Caki2 (cell line): ENCODE measurements around the gene DHRS4. TPM values are rescaled to one million over a fixed set of nuclear protein-coding genes. Genes with fewer than 3 reads are reported as not detected.

ENCODE experiments used
- DNase-seq: peaks from one replicate; pipeline ENCODE4 v3.0.0-alpha.2; 2015; ENCODE audit warnings: low read depth
- in situ Hi-C: cut with HindIII; loops from 2 replicates; pipeline ENCODE4 v1.10.0; 2016; ENCODE audit warnings: low sequenced_read_pairs, low pct_unique_long_range_greater_than_20kb, mixed read lengths
- total RNA-seq: library from RNA; depleted of rRNA; stranded (reverse); fragments of >200 nt; shearing (Covaris generic); gene quantifications from 2 replicates; pipeline ENCODE4 v1.2.3, GENCODE V29; 2014; ENCODE audit warnings: low replicate concordance; rRNA removed

The DHRS4 gene
- 50.0 and 62.4 TPM in 2 replicates for total RNA-seq

DNA sequence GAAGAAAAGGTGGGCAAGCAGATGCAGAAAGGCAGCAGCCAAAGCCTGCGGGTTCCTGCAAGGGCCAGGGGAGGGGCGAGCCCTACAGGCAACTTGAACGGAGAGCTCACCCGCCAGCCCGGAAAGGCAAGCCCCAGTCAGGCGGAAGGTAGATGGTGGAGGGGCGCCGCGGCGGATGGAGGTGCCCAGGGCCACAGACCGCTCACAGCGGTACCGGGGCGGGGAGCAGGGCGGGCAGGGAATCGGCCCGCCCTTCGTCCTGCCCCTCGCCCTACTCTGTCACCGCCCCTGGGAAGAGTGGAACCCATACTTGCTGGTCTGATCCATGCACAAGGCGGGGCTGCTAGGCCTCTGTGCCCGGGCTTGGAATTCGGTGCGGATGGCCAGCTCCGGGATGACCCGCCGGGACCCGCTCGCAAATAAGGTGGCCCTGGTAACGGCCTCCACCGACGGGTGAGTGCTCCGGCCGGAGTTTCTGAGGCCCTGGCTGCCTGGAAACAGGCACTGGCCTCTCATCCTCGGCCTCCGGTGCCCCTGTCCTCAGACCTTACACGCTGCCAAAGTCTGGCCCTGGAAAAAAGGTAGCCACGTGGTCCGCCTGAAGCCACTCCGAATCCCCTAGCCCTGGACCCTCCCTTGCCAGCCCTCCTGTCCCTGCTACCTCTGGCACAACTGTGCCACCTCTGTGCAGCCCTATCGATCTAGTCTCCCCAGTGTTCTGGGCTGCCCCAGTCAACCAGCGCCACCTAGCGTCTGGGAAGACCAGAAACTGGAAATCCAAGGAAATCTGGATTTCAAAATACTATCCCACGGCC is at the start of gene DHRS4:
TSS of gene DHRS4 (plus strand) at position 307 of the 815 bp plus-strand sequence. CDS start at position 326, 19 bp downstream.
- DNase-seq, result peak; percentile 79
- in situ Hi-C loops, result no loop called here

DNA sequence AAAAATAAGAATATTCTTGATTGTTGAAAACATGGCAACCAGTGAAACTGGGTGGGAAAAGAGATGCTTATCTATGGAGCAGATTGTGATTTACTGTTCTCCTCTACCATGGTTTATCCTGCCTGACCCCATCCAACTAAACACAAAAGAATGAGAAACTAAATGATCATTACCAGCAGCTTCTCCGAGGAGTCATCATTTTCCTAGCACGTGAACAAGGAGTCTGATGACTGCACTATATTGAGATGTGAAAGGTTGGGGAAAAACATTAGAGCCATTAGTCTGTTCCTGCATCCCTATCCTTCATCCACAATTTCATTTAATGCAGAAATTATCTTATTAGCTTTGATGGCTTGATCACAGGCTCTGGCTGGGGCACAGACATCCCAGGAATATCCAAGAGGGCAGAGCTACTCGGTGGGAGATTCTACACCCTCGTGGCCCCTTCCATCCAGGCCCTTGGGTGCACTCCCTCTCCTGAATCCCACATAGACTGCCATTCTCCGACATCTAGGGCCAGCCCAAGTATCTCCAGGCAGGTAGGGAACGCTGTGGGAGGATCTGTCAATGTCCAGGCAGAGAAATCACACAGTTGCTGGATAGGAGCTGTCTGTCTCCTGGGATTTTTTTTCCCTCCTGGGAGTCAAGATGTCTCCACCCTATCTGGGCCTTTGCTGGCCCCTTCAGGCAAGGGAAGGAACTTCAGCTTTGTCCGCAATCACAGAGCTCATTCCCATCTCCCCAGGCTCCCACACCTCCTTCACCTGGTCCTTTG is 43.3 kb upstream of the DHRS4 start:
- in situ Hi-C loops, result no loop called here
- peak; percentile 23 for DNase-seq

DNA sequence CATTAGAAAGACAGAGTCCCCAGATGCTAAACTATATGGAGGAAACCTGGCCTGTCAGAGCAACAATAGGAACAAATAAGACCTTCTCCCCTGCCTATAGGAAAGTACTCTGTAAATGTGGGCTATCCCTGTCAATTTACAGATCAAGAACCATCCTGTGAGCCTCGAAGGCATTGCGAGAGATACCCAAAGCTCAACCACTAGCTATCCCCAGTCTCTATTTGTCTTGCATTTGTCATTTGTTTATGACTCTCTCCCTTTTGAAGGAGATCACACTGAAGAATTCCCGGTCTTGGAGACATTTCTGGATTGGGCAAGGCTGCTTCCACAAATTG is 42.7 kb upstream of the DHRS4 start:
- DNase-seq, result no peak
- in situ Hi-C loops, result no loop called here

DNA sequence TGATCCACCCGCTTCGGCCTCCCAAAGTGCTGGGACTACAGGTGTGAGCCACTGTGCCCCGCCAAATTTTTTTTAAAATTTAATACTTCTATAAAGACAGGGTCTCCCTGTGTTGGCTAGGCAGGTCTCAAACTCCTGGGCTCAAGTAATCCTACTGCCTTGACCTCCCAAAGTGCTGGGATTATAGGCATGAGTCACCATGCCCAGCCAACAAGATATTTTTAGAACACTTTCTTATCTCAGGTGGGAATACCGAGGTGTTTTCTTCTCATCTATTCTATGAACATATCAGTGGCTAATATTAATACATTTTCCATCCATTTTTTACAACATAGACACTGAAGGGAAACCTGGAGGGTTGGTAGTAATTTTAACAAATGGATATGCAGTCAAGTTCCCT is 38.0 kb upstream of the DHRS4 start:
- no peak for DNase-seq
- in situ Hi-C loops, result no loop called here

DNA sequence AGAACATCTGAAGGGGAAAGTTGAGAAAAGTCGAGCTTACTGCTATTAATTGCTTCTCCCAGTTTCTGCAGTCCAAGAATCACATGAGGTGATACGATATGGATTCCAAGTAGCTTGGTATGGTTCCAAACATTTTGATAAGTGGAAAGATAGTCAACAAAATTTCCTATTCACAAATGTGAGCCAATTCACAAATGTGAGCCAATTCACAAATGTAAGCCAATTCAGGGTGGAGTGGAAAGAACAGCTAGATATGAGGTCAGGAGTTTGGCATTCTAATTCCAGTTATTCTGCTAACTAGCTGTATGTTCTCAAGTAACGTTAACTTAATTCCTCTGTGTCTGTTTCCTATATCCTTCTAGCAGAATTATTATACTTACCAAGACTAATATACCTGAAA is 37.6 kb upstream of the DHRS4 start:
- no peak for DNase-seq
- in situ Hi-C loops, result no loop called here

- DNase-seq, result no peak
- in situ Hi-C loops, result no loop called here
These were observed 37.1 kb upstream of the DHRS4 start for GRCh38 chr14:23916446-23916845.

DNA sequence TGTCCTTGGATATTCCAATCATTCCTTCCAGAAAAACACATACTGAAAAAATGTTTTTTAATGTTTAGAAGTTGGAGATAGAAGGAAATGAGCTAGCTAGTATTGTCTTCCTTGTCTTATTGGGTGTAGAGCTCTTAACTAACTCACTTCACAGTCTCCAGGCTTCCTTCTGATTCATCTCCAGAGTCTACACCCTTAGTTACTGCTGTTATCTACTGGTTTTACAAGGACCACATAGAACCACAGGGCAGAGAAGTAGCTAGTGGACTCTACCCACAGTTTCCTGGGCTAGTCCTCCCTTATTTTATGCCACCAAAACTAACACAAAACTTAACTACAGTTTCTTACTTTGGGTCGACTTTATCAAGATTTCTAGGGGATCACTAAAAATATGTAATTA is 31.0 kb upstream of the DHRS4 start:
- in situ Hi-C loops, result no loop called here
- DNase-seq, result no peak

DNA sequence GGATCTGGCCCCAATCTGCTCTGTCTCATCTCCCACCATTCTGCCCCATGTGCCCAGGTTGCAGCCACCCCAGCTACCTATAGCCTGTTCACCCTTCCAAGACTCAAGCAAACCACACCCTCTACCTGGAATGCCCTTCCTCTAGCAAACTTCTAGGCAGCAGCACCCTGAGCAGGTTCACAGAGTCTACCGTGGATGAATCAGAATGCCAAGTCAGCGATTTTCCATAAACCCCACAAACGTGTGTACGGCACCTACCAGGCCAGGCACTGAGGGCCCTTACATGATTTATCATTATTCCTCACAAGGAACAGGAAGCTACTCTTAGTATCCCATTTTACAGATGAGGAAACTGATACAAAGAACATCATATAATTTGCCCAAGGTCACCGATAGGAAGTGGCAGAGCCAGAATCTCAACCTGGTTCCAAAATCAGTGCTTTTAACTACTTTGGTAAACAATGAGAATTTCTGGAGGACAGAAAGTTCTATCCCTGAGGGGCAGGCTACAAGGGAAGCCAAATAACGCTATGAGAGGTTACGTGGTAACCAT is 28.0 kb upstream of the DHRS4 start:
- in situ Hi-C loops, result no loop called here
- DNase-seq, result no peak

DNA sequence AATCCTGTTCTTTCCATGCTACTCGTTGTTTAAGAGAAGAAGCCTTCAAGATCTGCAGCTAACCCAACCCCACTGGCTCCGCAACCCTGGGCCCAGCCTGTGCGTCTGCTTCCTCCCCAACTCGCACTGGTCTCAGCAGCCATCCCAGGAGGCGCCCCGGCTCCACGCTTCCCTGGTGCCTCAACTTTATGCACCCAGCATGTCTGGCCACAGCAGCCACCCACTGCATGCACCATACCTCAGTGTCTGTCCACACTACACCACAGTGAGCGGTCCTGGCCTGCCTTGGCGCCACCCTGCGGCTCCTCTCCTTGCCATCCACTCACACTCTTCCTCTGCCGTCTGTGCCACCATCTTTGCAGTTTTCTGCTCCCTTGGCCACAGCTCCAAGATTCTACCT is 27.0 kb upstream of the DHRS4 start:
- DNase-seq, result no peak
- in situ Hi-C loops, result no loop called here

- in situ Hi-C loops, result no loop called here
- no peak for DNase-seq
These were observed 24.4 kb upstream of the DHRS4 start for GRCh38 chr14:23929136-23929535.

- DNase-seq, result peak; percentile 29
- in situ Hi-C loops, result no loop called here
These were observed 23.7 kb upstream of the DHRS4 start for GRCh38 chr14:23929822-23930294.

- in situ Hi-C loops, result no loop called here
- no peak for DNase-seq
These were observed 22.8 kb upstream of the DHRS4 start for GRCh38 chr14:23930742-23931141.

DNA sequence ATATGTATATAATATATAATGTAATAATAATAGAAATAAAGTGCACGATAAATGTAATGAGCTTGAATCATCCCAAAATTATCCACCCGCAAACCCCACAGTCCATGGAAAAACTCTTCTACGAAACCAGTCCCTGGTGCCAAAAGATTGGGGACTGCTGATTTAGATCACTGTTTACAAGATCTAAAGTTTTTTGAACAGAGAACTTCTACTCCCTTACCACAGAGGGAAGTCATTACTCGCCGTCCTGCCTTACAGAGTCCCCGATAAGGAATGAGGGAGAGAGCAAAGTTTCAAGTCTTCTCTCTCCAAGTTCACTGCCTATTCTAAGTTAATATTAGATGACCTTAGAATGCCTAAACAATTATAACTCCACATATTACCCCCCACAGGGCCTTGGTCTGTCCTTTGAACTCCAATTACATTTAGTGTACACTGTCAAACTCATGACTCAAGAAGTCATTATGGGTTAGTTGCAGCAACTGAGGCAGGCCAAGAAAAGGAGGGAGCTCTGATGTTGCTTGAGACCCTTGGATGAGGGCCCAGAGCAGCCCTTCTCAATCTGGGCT is 21.8 kb upstream of the DHRS4 start:
- in situ Hi-C loops, result no loop called here
- no peak for DNase-seq

DNA sequence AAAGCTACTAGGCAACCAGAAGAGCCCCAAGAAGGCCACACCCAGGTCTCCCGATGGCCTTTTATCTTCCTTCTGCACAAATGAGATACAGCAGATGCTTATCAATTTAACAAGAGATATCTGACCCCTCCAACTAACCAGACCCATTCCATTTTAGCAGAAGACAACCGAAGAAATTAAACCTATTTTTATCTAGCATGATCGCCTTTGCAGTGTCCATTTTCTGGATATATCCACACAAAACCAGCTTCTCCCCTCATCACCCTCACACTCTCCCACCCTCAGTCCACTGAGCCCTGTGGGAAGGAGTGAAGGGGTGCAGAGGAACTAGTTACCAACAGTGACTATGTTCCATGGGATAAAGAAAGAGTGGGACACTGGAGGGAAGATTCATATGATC is 20.9 kb upstream of the DHRS4 start:
- in situ Hi-C loops, result no loop called here
- no peak for DNase-seq

DNA sequence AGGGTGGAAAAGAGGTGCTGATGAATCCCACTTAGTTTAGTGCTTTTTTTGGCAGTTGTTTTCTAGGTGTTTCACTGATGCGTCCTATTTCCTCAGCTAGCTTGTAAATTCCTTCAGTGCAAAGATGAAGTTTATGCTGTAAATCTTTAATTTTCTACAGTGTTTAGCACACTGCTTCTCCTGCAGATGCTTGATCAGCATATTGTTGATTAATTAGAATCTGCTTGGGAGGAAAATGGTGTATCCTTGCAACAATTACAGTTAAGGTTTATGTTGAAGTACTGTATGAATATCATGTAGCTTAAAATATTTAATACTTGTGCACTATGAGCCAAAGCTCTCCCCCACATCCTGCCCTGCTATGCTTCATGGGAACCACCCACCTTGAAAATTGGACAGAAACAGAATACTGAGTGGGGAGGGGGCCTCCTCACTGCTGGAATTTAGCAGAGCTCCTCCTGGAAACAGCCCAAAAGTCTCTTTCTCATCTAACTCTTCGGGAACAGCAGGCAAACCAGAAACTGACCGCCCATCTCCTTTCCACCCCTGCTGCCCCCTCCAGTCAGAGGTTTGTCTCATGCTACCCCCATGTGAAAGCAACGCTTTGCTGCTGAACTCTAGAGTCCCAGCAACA is 20.3 kb upstream of the DHRS4 start:
- DNase-seq, result no peak
- in situ Hi-C loops, result no loop called here

DNA sequence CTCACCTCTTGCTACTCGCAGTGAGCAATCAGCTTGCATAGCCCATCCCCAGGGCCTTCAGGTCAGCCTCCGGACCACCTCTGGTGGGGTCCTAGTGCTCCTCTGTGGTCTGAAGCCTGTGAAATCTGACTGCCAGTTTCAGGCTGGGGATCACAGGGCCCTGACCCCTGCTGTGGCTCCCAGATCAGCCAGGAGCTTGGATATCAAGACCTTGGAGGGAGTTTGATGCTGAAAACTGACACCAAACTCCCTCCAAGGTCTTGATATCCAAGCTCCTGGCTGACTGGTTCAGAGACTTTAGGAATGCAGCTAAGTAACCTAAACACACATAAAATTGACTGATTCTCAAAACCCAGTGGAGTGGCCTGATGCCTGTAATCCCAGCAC is 19.8 kb upstream of the DHRS4 start:
- no peak for DNase-seq
- in situ Hi-C loops, result no loop called here

GRCh38 chr14:23935158-23935557 is 18.4 kb upstream of the DHRS4 start:
- in situ Hi-C loops, result no loop called here
- no peak for DNase-seq

DNA sequence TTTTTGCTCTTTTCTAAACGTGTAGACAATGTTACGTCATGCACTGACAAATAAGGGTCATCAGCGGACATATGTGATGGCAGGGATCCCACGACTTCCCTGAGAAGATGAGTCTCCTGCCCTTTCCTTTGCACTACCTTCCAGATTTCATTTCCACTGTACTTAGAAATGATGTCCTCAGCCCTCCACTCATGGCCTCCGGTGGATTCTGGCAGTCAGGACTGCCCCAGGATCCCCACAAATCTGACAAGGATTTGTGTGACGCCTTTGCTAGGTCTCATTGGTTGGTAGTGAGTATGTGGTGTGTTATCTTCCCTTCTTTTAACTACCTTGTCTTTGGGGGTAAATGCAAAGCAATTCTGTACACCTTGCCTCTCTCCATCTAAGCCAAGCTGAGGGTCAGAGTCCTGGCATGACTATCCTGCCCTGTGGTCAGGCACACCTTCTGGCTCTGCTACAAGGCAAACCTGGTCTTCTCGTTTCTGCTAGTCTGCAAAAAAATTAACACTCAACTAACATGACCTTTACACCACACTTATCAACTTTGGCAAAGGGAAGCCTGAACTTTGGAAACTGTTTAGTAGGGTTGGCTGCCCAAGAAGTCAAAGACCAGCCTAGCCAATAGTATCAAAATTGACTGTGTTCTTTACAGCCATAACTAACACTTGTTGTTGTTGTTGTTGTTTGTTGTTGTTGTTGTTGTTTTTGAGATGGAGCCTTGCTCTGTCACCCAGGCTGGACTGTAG is 17.3 kb upstream of the DHRS4 start:
- DNase-seq, result no peak
- in situ Hi-C loops, result no loop called here
